H1 (cell line): ENCODE data around the gene RNU5D-1. TPM values are rescaled to one million over a fixed set of nuclear protein-coding genes. Genes with fewer than 3 reads are reported as not detected.

Source experiments
- CTCF ChIA-PET: fragments of 300-600 bp; sonication (Branson Sonifier 250); formaldehyde crosslinking; loops from one replicate; lab custom pipeline; 2021; ENCODE audit not compliant: partially characterized antibody; lab: Charles Lee
- POLR2A ChIA-PET: fragments of 300-600 bp; sonication (Branson Sonifier 250); formaldehyde crosslinking; loops from one replicate; lab custom pipeline; 2021; ENCODE audit warnings: inconsistent platforms; ENCODE audit not compliant: partially characterized antibody; lab: Charles Lee
- DNase-seq, 2 experiments: peaks; one replicate each; pipeline versions ENCODE4 v3.0.0 to v3.0.0-alpha.2; 2010 to 2022; ENCODE audit warnings: low spot score in 2 of 2, low read depth in 1 of 2, mixed read lengths in 1 of 2
- FAIRE-seq: peaks from 2 replicates; lab custom pipeline; 2011; peaks lifted over from hg19 to GRCh38; lab: Jason Lieb, UNC
- H2AFZ ChIP-seq: 2 replicates; pipeline ENCODE4 v1.8.1; 2012; ENCODE audit warnings: low read length, inconsistent platforms
- H2AK5ac ChIP-seq: 2 replicates; pipeline ENCODE4 v1.6.1; 2013; ENCODE audit warnings: low read depth, low read length
- H2BK120ac ChIP-seq: replicated peaks from 2 replicates; pipeline ENCODE3; 2013; ENCODE audit warnings: low read depth, low read length, inconsistent platforms
- H2BK12ac ChIP-seq: 2 replicates; pipeline ENCODE4 v1.6.1; 2013; ENCODE audit warnings: low read depth, low read length
- H2BK15ac ChIP-seq: 2 replicates; pipeline ENCODE4 v1.6.1; 2013; ENCODE audit warnings: low read length
- H2BK20ac ChIP-seq: 2 replicates; pipeline ENCODE4 v1.6.1; 2013; ENCODE audit warnings: low read length
- H2BK5ac ChIP-seq: 2 replicates; pipeline ENCODE4 v1.6.1; 2013; ENCODE audit warnings: low read depth, low read length
- H3K14ac ChIP-seq: 2 replicates; pipeline ENCODE4 v1.6.1; 2013; ENCODE audit warnings: inconsistent platforms; ENCODE audit not compliant: insufficient read length
- H3K18ac ChIP-seq: 2 replicates; pipeline ENCODE4 v1.6.1; 2013; ENCODE audit warnings: low read length; ENCODE audit errors: extremely low read depth
- H3K23ac ChIP-seq: 2 replicates; pipeline ENCODE4 v1.6.1; 2013; ENCODE audit warnings: inconsistent platforms; ENCODE audit not compliant: insufficient read length
- H3K23me2 ChIP-seq: 2 replicates; pipeline ENCODE4 v1.6.1; 2013; ENCODE audit warnings: low read depth, low read length
- H3K27ac ChIP-seq: 2 replicates; pipeline ENCODE4 v1.6.1; 2011; ENCODE audit warnings: low read depth, low read length, inconsistent platforms
- H3K27me3 ChIP-seq, 4 experiments: replicated peaks in 1 of 4; 1 replicate in 1 of 4; 2 replicates in 3 of 4; pipeline versions ENCODE4 v1.6.1 to v1.8.1; 2011 to 2013; ENCODE audit warnings: low read length in 3 of 4, mild to moderate bottlenecking in 3 of 4, inconsistent platforms in 2 of 4, mixed read lengths in 2 of 4, moderate library complexity in 1 of 4; ENCODE audit not compliant: control insufficient read depth in 3 of 4, insufficient read depth in 3 of 4; ENCODE audit errors: extremely low read depth in 1 of 4
- H3K36me3 ChIP-seq, 4 experiments: 2 replicates each; pipeline versions ENCODE4 v1.6.1 to v1.8.1; 2011 to 2013; ENCODE audit warnings: mild to moderate bottlenecking in 4 of 4, low read length in 3 of 4, moderate library complexity in 2 of 4, control low read depth in 1 of 4, inconsistent platforms in 1 of 4; ENCODE audit not compliant: insufficient read depth in 4 of 4, control insufficient read depth in 2 of 4
- H3K4ac ChIP-seq: replicated peaks from 2 replicates; pipeline ENCODE3; 2013; ENCODE audit warnings: low read length, low read depth, mixed read lengths, inconsistent platforms; ENCODE audit not compliant: insufficient read length
- H3K4me1 ChIP-seq, 4 experiments: replicated peaks in 1 of 4; 1 replicate in 1 of 4; 2 replicates in 3 of 4; pipeline versions ENCODE4 v1.6.1 to v1.8.1; 2011 to 2013; ENCODE audit warnings: low read length in 3 of 4, inconsistent platforms in 2 of 4, mixed read lengths in 1 of 4; ENCODE audit not compliant: insufficient read depth in 4 of 4, control insufficient read depth in 3 of 4
- H3K4me2 ChIP-seq, 2 experiments: 2 replicates each; pipeline versions ENCODE4 v1.6.1 to v1.8.1; 2011 to 2013; ENCODE audit warnings: low read depth in 2 of 2, low read length in 2 of 2, control low read depth in 1 of 2, inconsistent platforms in 1 of 2, mild to moderate bottlenecking in 1 of 2; ENCODE audit not compliant: insufficient read depth in 1 of 2
- H3K4me3 ChIP-seq, 4 experiments: fragments of 200-600, 300-600 bp in 1 of 4; sonication (generic), shearing (Covaris generic), sonication (Bioruptor Twin) in 1 of 4; 2 replicates each; pipeline versions ENCODE4 v1.5.1 to v1.8.1; 2011 to 2016; ENCODE audit warnings: low read length in 4 of 4, low read depth in 3 of 4, control low read depth in 2 of 4, inconsistent platforms in 2 of 4, mild to moderate bottlenecking in 2 of 4, mixed read lengths in 1 of 4, moderate library complexity in 1 of 4; ENCODE audit not compliant: insufficient read depth in 2 of 4; ENCODE audit errors: extremely low read depth in 1 of 4
- H3K56ac ChIP-seq: replicated peaks from 2 replicates; pipeline ENCODE3; 2013; ENCODE audit warnings: low read depth, mild to moderate bottlenecking, mixed read lengths, low read length, inconsistent platforms; ENCODE audit not compliant: insufficient read length
- H3K79me1 ChIP-seq: 2 replicates; pipeline ENCODE4 v1.6.1; 2013; ENCODE audit warnings: low read depth, low read length, control low read depth
- H3K79me2 ChIP-seq, 2 experiments: 2 replicates each; pipeline versions ENCODE4 v1.6.1 to v1.8.1; 2012 to 2013; ENCODE audit warnings: low read length in 2 of 2, mild to moderate bottlenecking in 2 of 2, inconsistent platforms in 1 of 2; ENCODE audit not compliant: insufficient read depth in 2 of 2, control insufficient read depth in 1 of 2
- H3K9ac ChIP-seq, 4 experiments: replicated peaks in 1 of 4; 1 replicate in 1 of 4; 2 replicates in 3 of 4; pipeline versions ENCODE4 v1.6.1 to v1.8.1; 2011 to 2013; ENCODE audit warnings: low read depth in 3 of 4, low read length in 3 of 4, control low read depth in 2 of 4, mild to moderate bottlenecking in 2 of 4, moderate library complexity in 2 of 4, inconsistent platforms in 1 of 4; ENCODE audit errors: extremely low read depth in 1 of 4
- H3K9me3 ChIP-seq, 2 experiments: 2 replicates each; pipeline versions ENCODE4 v1.6.1 to v1.8.1; 2012 to 2013; ENCODE audit warnings: mild to moderate bottlenecking in 2 of 2, moderate library complexity in 2 of 2, control low read depth in 1 of 2, inconsistent platforms in 1 of 2, low read depth in 1 of 2, low read length in 1 of 2, mixed read lengths in 1 of 2; ENCODE audit not compliant: insufficient read depth in 2 of 2
- H4K20me1 ChIP-seq, 2 experiments: replicated peaks in 1 of 2; 2 replicates each; pipeline versions ENCODE3 to v1.8.1; 2011 to 2013; ENCODE audit warnings: inconsistent platforms in 2 of 2, low read length in 2 of 2, mild to moderate bottlenecking in 1 of 2; ENCODE audit not compliant: insufficient read depth in 2 of 2, control insufficient read depth in 1 of 2
- H4K5ac ChIP-seq: 2 replicates; pipeline ENCODE4 v1.6.1; 2013; ENCODE audit warnings: low read length, low read depth, mixed read lengths, inconsistent platforms; ENCODE audit not compliant: insufficient read length
- H4K8ac ChIP-seq: 2 replicates; pipeline ENCODE4 v1.8.0; 2013; ENCODE audit warnings: mild to moderate bottlenecking, moderate library complexity, low read length, inconsistent platforms; ENCODE audit not compliant: insufficient read depth; ENCODE audit errors: extremely low read depth
- H4K91ac ChIP-seq: replicated peaks from 2 replicates; pipeline ENCODE3; 2013; ENCODE audit warnings: low read length, mixed read lengths, inconsistent platforms; ENCODE audit not compliant: insufficient read length
- SAP30 ChIP-seq: fragments of 300-600 bp; sonication (generic); IDR thresholded peaks from 2 replicates; pipeline ENCODE4 v1.7.1; 2012; ENCODE audit warnings: low read length, moderate library complexity, mild to moderate bottlenecking, inconsistent platforms; ENCODE audit not compliant: insufficient read depth, insufficient replicate concordance
- SRF ChIP-seq: IDR thresholded peaks from 2 replicates; pipeline ENCODE4 v1.6.1; 2011; ENCODE audit warnings: mild to moderate bottlenecking, low read depth, low read length, moderate library complexity
- WGBS, 2 experiments: shearing (Covaris generic) in 1 of 2; methylation state at CpG; one replicate each; pipeline versions ENCODE4 v1.1.6 to v1.1.7; 2013 to 2015; ENCODE audit warnings: low lambda C conversion rate in 2 of 2, mixed read lengths in 2 of 2, inconsistent platforms in 1 of 2, low coverage in 1 of 2, missing lambda C conversion rate in 1 of 2; ENCODE audit not compliant: insufficient replicate concordance in 2 of 2, insufficient coverage in 1 of 2, insufficient read length in 1 of 2; ENCODE audit errors: extremely low coverage in 1 of 2, missing lambda C conversion rate in 1 of 2; 5-methylcytosine and 5-hydroxymethylcytosine counted together
- polyA plus RNA-seq, 7 experiments: library from polyadenylated mRNA; depleted of rRNA in 3 of 7; stranded (reverse) in 5 of 7; unstranded in 2 of 7; fragments of >200 nt in 5 of 7; fragments of 200-250 nt in 2 of 7; gene quantifications; 1 replicate in 5 of 7; 2 replicates in 1 of 7; 4 replicates in 1 of 7; pipeline versions ENCODE4 v1.2.1 to v1.2.3, GENCODE V29; 2011 to 2013; ENCODE audit warnings: missing spikeins in 2 of 7, mixed read lengths in 2 of 7
- total RNA-seq: library from RNA; stranded (reverse); fragmentation: NEBNext Ultra II Directional; extraction: Animal tissue kit (Norgen Biotek cat#: 25700); gene quantifications from 2 replicates; pipeline ENCODE4 v1.2.1, GENCODE V29; 2021

RNU5D-1 gene
- total and polyA plus RNA-seq, 2 of the 8 experiments (the other 6 are each of a cell fraction or from before 2014, with no cell fraction given), result under 0.01 TPM; not detected in 1

DNA sequence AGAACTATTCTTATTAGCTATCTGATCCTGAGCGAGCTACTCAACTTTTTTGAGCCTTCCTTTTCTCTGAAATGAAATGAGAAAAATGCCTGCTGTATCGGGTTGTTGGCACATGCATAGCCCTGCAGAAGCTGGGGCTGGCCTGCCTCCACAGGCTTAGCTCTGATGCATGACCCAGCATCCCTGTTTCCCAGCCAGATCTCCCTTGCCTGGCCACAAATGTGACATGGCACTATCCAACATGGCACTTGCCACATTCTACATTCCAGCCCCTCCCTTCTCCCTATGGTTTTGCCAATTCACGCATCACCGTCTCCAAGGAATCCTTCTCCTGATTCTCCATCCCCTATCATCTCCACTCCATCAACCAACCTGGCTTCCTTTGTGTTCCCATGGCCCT lies 13.8 kb downstream of the RNU5D-1 start:
- no peak overlapping the region for H4K5ac ChIP-seq
- no peak overlapping the region for H2AK5ac ChIP-seq
- H3K9ac ChIP-seq, result no peak overlapping the region
- ChIA-PET POLR2A (interaction anchor here (1.0 to 22.5 kb wide), 4 partner anchors 13 to 102 kb away, joined by 3 to 428 read pairs (median 8); partner anchors contain the start of genes BEST4, RNU5D-1 and RPS8), CTCF (interaction anchor here (0.6 to 10.2 kb wide), 13 partner anchors 8 to 361 kb away, joined by 3 to 107 read pairs (median 4); partner anchors contain the start of gene RNU5D-1)
- no peak overlapping the region for H4K8ac ChIP-seq
- no peak overlapping the region for H3K27ac ChIP-seq
- H3K23ac ChIP-seq, result no peak overlapping the region
- H3K4me1 ChIP-seq, result no peaks in the 10 kb centered on the region
- H3K56ac ChIP-seq, result no peak overlapping the region
- WGBS, 2 experiments, result 92% methylated on average over 4 of the region's 4 CpGs; no CpG with 5 or more reads in 1 of the 2 experiments
- no peaks in the 10 kb centered on the region for H3K23me2 ChIP-seq
- H2BK12ac ChIP-seq, result no peak overlapping the region
- no peak overlapping the region for H2BK20ac ChIP-seq
- no peak overlapping the region for H2BK15ac ChIP-seq
- no peaks in the 10 kb centered on the region for H3K36me3 ChIP-seq
- no peaks in the 10 kb centered on the region for H3K9me3 ChIP-seq
- no peak overlapping the region for H3K4me3 ChIP-seq
- H2AFZ ChIP-seq, result no peak overlapping the region
- no peaks in the 10 kb centered on the region for H3K79me1 ChIP-seq
- FAIRE-seq, result no peak
- no peak overlapping the region for H3K18ac ChIP-seq
- H3K79me2 ChIP-seq, result no peaks in the 10 kb centered on the region
- no peak overlapping the region for H3K4ac ChIP-seq
- no peak overlapping the region for H2BK5ac ChIP-seq
- TF ChIP-seq SRF, result no peak
- TF ChIP-seq SAP30, result no peak
- DNase-seq, result no peak
- no peaks in the 10 kb centered on the region for H4K20me1 ChIP-seq
- H4K91ac ChIP-seq, result no peak overlapping the region
- no peak overlapping the region for H2BK120ac ChIP-seq
- H3K27me3 ChIP-seq, result no peaks in the 10 kb centered on the region
- H3K14ac ChIP-seq, result no peak overlapping the region
- H3K4me2 ChIP-seq, result no peak overlapping the region
